Measurements from ENCODE around the gene PLLP.

PLLP gene

GRCh38 chr16:57223057-57223456, 61.4 kb downstream of the PLLP start:
- Histone ChIP-seq H3K27ac (no peak overlapping the region), H3K4me1 (no peaks in the 10 kb centered on the region), H3K27me3 (ENCODE audit: control insufficient read depth, insufficient read depth, low read length) (no peaks in the 10 kb centered on the region), H3K9ac (no peak overlapping the region), H3K9me3 (ENCODE audit: control insufficient read depth, low read length) (no peaks in the 10 kb centered on the region), H3K36me3 (ENCODE audit: control insufficient read depth, insufficient read depth, low read length) (no peaks in the 10 kb centered on the region), H2AFZ (no peak overlapping the region), H3K79me2 (no peaks in the 10 kb centered on the region), H3K4me2 (ENCODE audit: low read length) (no peak overlapping the region), H3K4me3 (ENCODE audit: low read depth, low read length) (no peak overlapping the region)
- no peak for TF ChIP-seq CTCF (IDR thresholded peaks at IDR 0.05)

GRCh38 chr16:57216968-57217367, 67.5 kb downstream of the PLLP start:
- Histone ChIP-seq H3K9me3 (ENCODE audit: control insufficient read depth, low read length) (peaks cover 5% of the 10 kb centered on the region), H3K4me3 (ENCODE audit: low read depth, low read length) (no peak overlapping the region), H2AFZ (no peak overlapping the region), H3K79me2 (no peaks in the 10 kb centered on the region), H3K27me3 (ENCODE audit: control insufficient read depth, insufficient read depth, low read length) (no peaks in the 10 kb centered on the region), H3K4me1 (no peaks in the 10 kb centered on the region), H3K27ac (no peak overlapping the region), H3K36me3 (ENCODE audit: control insufficient read depth, insufficient read depth, low read length) (no peaks in the 10 kb centered on the region), H3K9ac (no peak overlapping the region), H3K4me2 (ENCODE audit: low read length) (no peak overlapping the region)
- TF ChIP-seq CTCF (IDR thresholded peaks at IDR 0.05) = no peak

- Histone ChIP-seq H3K9ac (no peak overlapping the region), H3K4me1 (no peaks in the 10 kb centered on the region), H3K4me3 (ENCODE audit: low read depth, low read length) (no peak overlapping the region), H3K27me3 (ENCODE audit: control insufficient read depth, insufficient read depth, low read length) (no peaks in the 10 kb centered on the region), H2AFZ (no peak overlapping the region), H3K27ac (no peak overlapping the region), H3K79me2 (peaks cover 4% of the 10 kb centered on the region), H3K36me3 (ENCODE audit: control insufficient read depth, insufficient read depth, low read length) (no peaks in the 10 kb centered on the region), H3K4me2 (ENCODE audit: low read length) (no peak overlapping the region), H3K9me3 (ENCODE audit: control insufficient read depth, low read length) (peaks cover 5% of the 10 kb centered on the region)
- TF ChIP-seq CTCF (IDR thresholded peaks at IDR 0.05) = no peak
These were observed 71.0 kb downstream of the PLLP start for GRCh38 chr16:57213462-57213861.

GRCh38 chr16:57209780-57210179, 74.7 kb downstream of the PLLP start:
- Histone ChIP-seq H3K79me2 (peaks cover 4% of the 10 kb centered on the region), H3K4me1 (no peaks in the 10 kb centered on the region), H3K4me3 (ENCODE audit: low read depth, low read length) (no peak overlapping the region), H3K27me3 (ENCODE audit: control insufficient read depth, insufficient read depth, low read length) (no peaks in the 10 kb centered on the region), H2AFZ (no peak overlapping the region), H3K27ac (no peak overlapping the region), H3K36me3 (ENCODE audit: control insufficient read depth, insufficient read depth, low read length) (no peaks in the 10 kb centered on the region), H3K9ac (no peak overlapping the region), H3K9me3 (ENCODE audit: control insufficient read depth, low read length) (no peaks in the 10 kb centered on the region), H3K4me2 (ENCODE audit: low read length) (no peak overlapping the region)
- TF ChIP-seq CTCF (IDR thresholded peaks at IDR 0.05) = no peak

GRCh38 chr16:57208926-57209325, 75.5 kb downstream of the PLLP start:
- TF ChIP-seq CTCF (IDR thresholded peaks at IDR 0.05) = no peak
- H3K4me2 ChIP-seq (ENCODE audit: low read length) = no peak overlapping the region
- no peak overlapping the region for H3K9ac ChIP-seq
- H3K4me3 ChIP-seq (ENCODE audit: low read depth, low read length) = no peak overlapping the region
- H2AFZ ChIP-seq = no peak overlapping the region
- H3K4me1 ChIP-seq = no peaks in the 10 kb centered on the region
- no peaks in the 10 kb centered on the region for H3K36me3 ChIP-seq (ENCODE audit: control insufficient read depth, insufficient read depth, low read length)
- peaks cover 4% of the 10 kb centered on the region for H3K79me2 ChIP-seq
- no peak overlapping the region for H3K27ac ChIP-seq
- H3K9me3 ChIP-seq (ENCODE audit: control insufficient read depth, low read length) = no peaks in the 10 kb centered on the region
- H3K27me3 ChIP-seq (ENCODE audit: control insufficient read depth, insufficient read depth, low read length) = no peaks in the 10 kb centered on the region
